OCI-LY1 (cell line): ENCODE results near the gene BICD1.

ENCODE experiments used
- H2AFZ ChIP-seq: fragments of 200-600 bp; sonication (generic), shearing (Covaris generic); 2 replicates; pipeline ENCODE4 v1.6.0; 2014; ENCODE audit warnings: antibody characterized with exemption, mild to moderate bottlenecking, low read length
- H3F3A ChIP-seq: fragments of 200-600 bp; sonication (generic), shearing (Covaris generic); 2 replicates; pipeline ENCODE4 v1.6.0; 2014; ENCODE audit warnings: mild to moderate bottlenecking, antibody characterized with exemption, low read length, moderate library complexity; ENCODE audit not compliant: insufficient read depth
- H3K27ac ChIP-seq: fragments of 200-600 bp; sonication (generic); 2 replicates; pipeline ENCODE4 v1.5.1; 2014; ENCODE audit warnings: low read length, mixed run types, mild to moderate bottlenecking, low read depth; ENCODE audit not compliant: poor library complexity, severe bottlenecking
- H3K27me3 ChIP-seq: fragments of 200-600 bp; sonication (generic); 2 replicates; pipeline ENCODE4 v1.6.0; 2014; ENCODE audit warnings: antibody characterized with exemption, mild to moderate bottlenecking, low read length, moderate library complexity; ENCODE audit not compliant: insufficient read depth
- H3K36me3 ChIP-seq: fragments of 200-600 bp; sonication (generic); 2 replicates; pipeline ENCODE4 v1.6.1; 2014; ENCODE audit warnings: mild to moderate bottlenecking, antibody characterized with exemption, low read length, moderate library complexity, mixed read lengths; ENCODE audit not compliant: insufficient read depth
- H3K4me1 ChIP-seq: fragments of 200-600 bp; sonication (generic); 2 replicates; pipeline ENCODE4 v1.5.1; 2014; ENCODE audit warnings: mild to moderate bottlenecking, low read length, moderate library complexity; ENCODE audit not compliant: insufficient read depth, severe bottlenecking
- H3K4me2 ChIP-seq: fragments of 200-600 bp; sonication (generic), shearing (Covaris generic); 2 replicates; pipeline ENCODE4 v1.6.1; 2014; ENCODE audit warnings: low read length
- H3K4me3 ChIP-seq: fragments of 200-600 bp; sonication (generic); 2 replicates; pipeline ENCODE4 v1.5.1; 2014; ENCODE audit warnings: low read length, low read depth, mild to moderate bottlenecking, mixed read lengths; ENCODE audit not compliant: poor library complexity, severe bottlenecking
- H3K79me2 ChIP-seq: fragments of 200-600 bp; shearing (Covaris generic); 2 replicates; pipeline ENCODE4 v1.6.1; 2016; ENCODE audit warnings: mixed run types, low read length, mixed read lengths; ENCODE audit not compliant: insufficient read depth
- H3K9ac ChIP-seq: fragments of 200-600 bp; sonication (generic), shearing (Covaris generic); 2 replicates; pipeline ENCODE4 v1.6.1; 2014; ENCODE audit warnings: mild to moderate bottlenecking, low read length, mixed read lengths
- H3K9me2 ChIP-seq: fragments of 200-600 bp; sonication (generic), shearing (Covaris generic); 2 replicates; pipeline ENCODE4 v1.6.1; 2014; ENCODE audit warnings: low read depth, mild to moderate bottlenecking, low read length, mixed read lengths
- H3K9me3 ChIP-seq: fragments of 200-600 bp; shearing (Covaris generic); 2 replicates; pipeline ENCODE4 v1.6.1; 2014; ENCODE audit warnings: low read length, mixed read lengths
- H4K20me1 ChIP-seq: fragments of 200-600 bp; sonication (generic), shearing (Covaris generic); 2 replicates; pipeline ENCODE4 v1.6.0; 2016; ENCODE audit warnings: mild to moderate bottlenecking, low read length; ENCODE audit not compliant: insufficient read depth
- EZH2 ChIP-seq: fragments of 200-600 bp; sonication (generic), shearing (Covaris generic); IDR thresholded peaks from 2 replicates; pipeline ENCODE4 v1.8.0; 2017; ENCODE audit warnings: borderline replicate concordance, mixed run types, mild to moderate bottlenecking, antibody characterized with exemption, low read length, moderate library complexity, mixed read lengths
- TF ChIP-seq, protein P1 (sequence below): fragments of 200-600 bp; sonication (generic), shearing (Covaris generic); IDR thresholded peaks from 2 replicates; pipeline ENCODE4 v1.5.1; 2017; ENCODE audit warnings: mild to moderate bottlenecking, antibody characterized with exemption, low read length, moderate library complexity, mixed read lengths

Gene BICD1

DNA sequence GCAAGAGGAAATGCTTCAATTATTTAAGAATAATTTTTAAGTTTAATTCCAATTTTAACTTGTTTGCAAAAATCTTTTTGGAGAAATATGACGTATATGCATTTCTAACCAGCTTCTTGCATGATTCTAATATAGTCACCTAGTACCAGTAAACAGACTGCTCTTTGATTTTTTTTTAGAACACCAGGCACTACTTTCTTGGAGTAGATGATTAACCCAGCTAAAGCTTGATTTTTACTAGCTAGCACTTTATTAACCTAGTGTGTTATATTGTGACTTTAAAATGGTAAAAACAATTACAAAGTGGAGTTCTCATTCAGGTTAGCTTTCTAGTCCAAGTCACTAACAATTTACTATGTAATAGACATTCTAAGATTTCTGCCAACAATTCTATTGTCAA, 260.1 kb downstream of the BICD1 start:
- Histone ChIP-seq H3K9ac (no peak overlapping the region), H3K27me3 (no peaks in the 10 kb centered on the region), H3K27ac (no peak overlapping the region), H3K4me1 (peaks cover 4% of the 10 kb centered on the region), H3F3A (no peaks in the 10 kb centered on the region), H4K20me1 (no peaks in the 10 kb centered on the region), H3K9me3 (no peaks in the 10 kb centered on the region), H3K9me2 (no peaks in the 10 kb centered on the region), H2AFZ (no peak overlapping the region), H3K4me2 (no peak overlapping the region), H3K79me2 (no peaks in the 10 kb centered on the region), H3K4me3 (no peak overlapping the region), H3K36me3 (no peaks in the 10 kb centered on the region; the same call in 1 of the 2 replicates)
- TF ChIP-seq, protein P1, sequence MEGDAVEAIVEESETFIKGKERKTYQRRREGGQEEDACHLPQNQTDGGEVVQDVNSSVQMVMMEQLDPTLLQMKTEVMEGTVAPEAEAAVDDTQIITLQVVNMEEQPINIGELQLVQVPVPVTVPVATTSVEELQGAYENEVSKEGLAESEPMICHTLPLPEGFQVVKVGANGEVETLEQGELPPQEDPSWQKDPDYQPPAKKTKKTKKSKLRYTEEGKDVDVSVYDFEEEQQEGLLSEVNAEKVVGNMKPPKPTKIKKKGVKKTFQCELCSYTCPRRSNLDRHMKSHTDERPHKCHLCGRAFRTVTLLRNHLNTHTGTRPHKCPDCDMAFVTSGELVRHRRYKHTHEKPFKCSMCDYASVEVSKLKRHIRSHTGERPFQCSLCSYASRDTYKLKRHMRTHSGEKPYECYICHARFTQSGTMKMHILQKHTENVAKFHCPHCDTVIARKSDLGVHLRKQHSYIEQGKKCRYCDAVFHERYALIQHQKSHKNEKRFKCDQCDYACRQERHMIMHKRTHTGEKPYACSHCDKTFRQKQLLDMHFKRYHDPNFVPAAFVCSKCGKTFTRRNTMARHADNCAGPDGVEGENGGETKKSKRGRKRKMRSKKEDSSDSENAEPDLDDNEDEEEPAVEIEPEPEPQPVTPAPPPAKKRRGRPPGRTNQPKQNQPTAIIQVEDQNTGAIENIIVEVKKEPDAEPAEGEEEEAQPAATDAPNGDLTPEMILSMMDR, result no peak
- no peak for TF ChIP-seq EZH2

DNA sequence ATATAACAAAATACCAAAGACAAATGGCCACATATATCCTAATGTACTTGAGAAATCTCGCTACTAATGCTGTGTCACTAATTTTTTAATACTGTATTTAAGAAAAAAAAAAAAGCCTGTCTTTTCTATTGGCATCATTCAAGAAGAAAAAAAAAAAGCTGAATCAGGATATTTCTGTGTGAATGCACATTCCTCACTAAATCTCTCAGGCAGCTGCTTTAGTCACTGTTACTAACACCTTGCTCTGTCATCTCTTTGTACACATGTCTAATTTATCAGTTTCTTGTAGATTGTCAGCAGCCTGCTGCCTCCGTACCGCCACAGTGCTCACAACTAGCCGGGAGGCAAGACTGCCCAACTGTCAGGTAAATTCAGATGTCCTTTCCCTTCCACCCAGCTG, 260.7 kb downstream of the BICD1 start:
- Histone ChIP-seq H3K36me3 (no peaks in the 10 kb centered on the region; the same call in 1 of the 2 replicates), H3K27ac (no peak overlapping the region), H3K79me2 (no peaks in the 10 kb centered on the region), H3K27me3 (no peaks in the 10 kb centered on the region), H3K4me2 (no peak overlapping the region), H3K4me3 (no peak overlapping the region), H3K4me1 (peaks cover 6% of the 10 kb centered on the region), H3K9me2 (no peaks in the 10 kb centered on the region), H3K9me3 (no peaks in the 10 kb centered on the region), H3F3A (no peaks in the 10 kb centered on the region), H4K20me1 (no peaks in the 10 kb centered on the region), H2AFZ (no peak overlapping the region), H3K9ac (no peak overlapping the region)
- TF ChIP-seq, protein P1, result no peak
- TF ChIP-seq EZH2, result no peak

DNA sequence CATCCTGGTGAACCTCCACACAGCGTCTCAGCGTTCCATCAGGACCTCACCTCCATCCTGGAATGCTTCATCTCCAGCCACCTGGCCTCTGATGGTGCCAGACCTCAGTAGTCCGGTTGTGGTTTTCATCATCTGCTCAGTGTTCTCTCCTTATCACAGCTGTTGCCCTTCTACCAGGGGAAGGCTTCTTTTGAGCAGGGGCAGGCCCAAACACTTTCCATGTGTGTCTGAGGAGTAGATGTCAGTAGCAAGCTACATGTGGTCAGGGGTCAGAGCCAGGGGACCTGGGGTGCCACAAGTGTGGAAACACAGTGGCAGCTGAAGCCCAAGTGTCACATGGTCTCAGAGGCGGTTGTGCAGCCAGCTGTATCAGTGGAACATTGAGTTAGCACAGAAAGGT, 262.6 kb downstream of the BICD1 start:
- TF ChIP-seq, protein P1, result no peak
- TF ChIP-seq EZH2, result no peak
- Histone ChIP-seq H3K27ac (peak overlapping the region; percentile 35), H3K79me2 (no peaks in the 10 kb centered on the region), H3K4me2 (no peak overlapping the region), H3F3A (no peaks in the 10 kb centered on the region), H2AFZ (no peak overlapping the region), H3K36me3 (no peaks in the 10 kb centered on the region; the same call in 1 of the 2 replicates), H3K27me3 (no peaks in the 10 kb centered on the region), H3K4me3 (no peak overlapping the region), H3K4me1 (peaks cover 6% of the 10 kb centered on the region), H4K20me1 (no peaks in the 10 kb centered on the region), H3K9me3 (no peaks in the 10 kb centered on the region), H3K9ac (no peak overlapping the region), H3K9me2 (no peaks in the 10 kb centered on the region)
